SHP77 treated with DMSO at 0.1 percent for 48 hours (cell line): ENCODE results near the gene BAG5.
"Not testable (repeated sequence)": the region's sequence is repeated elsewhere in the genome, so short reads cannot be mapped to it uniquely, and the experiment has no call there.

Source experiments
- DNase-seq: peaks from one replicate; lab custom pipeline; 2025; lab: John Stamatoyannopoulos, UW

The BAG5 gene

GRCh38 chr14:103534576-103535061 lies 27.8 kb downstream of the BAG5 start:
- no peak for DNase-seq

DNA sequence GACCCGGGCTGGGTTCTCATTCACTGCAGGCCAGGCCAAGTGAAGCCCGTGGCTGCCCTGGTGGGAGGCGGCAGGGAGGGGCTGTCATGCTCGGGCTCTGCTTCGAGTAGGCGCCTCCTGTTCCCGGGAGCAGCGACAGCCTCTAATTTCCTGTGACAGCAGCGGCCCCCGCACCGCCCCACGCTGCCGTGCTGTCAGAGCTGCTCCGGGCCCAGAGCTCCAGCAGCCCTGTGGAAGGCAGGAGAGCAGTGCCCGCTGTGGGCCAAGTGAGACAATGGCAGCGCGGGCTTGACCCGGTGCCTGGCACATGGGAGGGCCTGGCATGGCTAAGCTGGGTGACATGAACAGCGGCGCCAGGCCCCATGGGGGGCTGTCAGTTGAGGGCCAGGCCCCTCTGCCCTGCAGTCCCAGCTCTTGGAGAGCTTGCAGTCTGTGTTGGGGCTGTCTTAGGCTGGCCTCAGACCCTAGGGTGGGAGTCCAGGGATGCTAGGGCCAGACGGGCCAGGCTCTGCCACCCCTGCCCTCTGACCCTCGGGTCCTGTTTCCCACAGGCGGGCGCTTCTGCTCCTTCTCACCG lies 28.4 kb downstream of the BAG5 start:
- DNase-seq: no peak

- no peak for DNase-seq
Measured at GRCh38 chr14:103533137-103533998, 29.1 kb downstream of the BAG5 start.

GRCh38 chr14:103532216-103533136 lies 30.0 kb downstream of the BAG5 start:
- no peak for DNase-seq

DNA sequence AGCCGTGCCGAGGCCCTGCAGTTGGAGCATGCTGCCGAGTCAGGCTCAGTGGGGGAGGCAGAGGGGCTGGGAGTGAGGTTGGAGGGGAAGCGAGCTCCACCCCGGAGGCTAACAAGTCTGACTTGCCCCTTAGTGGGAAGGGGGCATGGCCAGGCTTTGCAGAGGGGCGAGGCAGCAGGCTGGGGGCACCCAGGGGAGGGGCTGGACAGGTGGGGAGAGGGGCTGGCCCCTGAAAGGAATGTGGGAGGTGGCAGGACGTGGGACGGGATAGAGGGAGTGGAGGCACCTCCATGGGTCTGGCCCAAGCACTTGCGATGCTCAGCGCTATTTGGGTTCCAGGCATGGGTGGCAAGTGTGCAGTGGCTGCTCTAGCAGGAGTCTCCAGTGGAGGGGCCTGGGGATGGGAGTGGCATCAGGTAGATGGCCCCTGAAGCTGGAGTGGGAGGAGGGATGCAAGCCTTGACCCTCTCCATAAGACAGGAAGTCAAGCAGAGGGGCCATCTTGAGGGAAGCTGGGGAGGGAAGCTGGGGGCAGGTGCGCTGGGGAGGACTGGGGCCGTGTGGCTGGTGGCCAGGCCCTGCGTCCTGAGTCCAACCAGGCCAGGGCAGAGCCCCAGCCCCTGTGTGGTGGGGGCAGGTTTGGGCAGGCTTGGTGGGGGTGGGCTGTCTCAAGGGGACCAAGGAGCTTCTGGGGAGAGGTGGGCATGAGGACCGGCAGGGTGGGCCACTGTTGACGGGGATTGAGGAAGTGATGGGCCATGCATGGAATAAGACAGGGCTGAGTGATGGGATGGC lies 30.8 kb downstream of the BAG5 start:
- DNase-seq: no peak

DNA sequence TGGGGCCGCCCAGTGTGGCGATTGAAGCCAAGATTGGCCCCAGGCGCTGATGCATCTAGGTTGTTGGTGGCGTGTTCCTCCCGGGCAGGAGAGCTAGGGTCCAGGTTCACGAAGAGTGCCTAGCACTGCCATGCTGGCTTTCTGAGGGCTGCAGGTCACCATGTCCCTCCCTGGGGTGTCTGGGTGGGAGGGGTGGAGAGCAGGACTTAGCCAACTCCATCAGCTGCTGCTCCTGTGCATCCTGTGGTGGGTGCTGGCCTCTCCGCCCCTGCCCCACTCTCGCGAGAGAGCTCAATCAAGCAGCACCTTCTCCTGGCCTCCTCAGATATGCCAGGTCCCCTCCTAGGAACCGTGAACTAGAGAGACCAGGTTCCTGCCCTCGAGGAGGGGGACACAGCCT lies 31.6 kb downstream of the BAG5 start:
- DNase-seq: no peak

DNA sequence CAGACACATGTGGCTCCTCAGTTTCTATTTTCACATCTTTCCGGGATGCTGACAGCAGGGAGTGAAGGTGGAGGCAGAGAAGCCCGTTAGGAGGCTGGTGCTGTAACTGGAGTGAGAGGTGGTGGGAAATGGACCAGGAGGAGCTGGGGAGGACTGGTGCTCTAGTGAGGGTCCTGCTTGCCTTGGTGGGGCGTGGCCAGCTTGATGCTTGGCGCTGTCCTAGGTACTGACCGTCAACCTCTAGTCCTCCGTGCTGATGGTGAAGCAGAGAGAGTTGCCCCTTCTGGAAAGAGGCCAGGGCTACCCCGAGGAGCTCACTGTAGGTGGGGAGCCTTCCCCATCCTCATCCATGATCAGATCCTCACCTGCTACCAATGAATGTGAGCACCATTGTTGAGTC lies 32.1 kb downstream of the BAG5 start:
- DNase-seq: no peak

GRCh38 chr14:103529383-103530365 lies 32.8 kb downstream of the BAG5 start:
- DNase-seq: no peak

DNA sequence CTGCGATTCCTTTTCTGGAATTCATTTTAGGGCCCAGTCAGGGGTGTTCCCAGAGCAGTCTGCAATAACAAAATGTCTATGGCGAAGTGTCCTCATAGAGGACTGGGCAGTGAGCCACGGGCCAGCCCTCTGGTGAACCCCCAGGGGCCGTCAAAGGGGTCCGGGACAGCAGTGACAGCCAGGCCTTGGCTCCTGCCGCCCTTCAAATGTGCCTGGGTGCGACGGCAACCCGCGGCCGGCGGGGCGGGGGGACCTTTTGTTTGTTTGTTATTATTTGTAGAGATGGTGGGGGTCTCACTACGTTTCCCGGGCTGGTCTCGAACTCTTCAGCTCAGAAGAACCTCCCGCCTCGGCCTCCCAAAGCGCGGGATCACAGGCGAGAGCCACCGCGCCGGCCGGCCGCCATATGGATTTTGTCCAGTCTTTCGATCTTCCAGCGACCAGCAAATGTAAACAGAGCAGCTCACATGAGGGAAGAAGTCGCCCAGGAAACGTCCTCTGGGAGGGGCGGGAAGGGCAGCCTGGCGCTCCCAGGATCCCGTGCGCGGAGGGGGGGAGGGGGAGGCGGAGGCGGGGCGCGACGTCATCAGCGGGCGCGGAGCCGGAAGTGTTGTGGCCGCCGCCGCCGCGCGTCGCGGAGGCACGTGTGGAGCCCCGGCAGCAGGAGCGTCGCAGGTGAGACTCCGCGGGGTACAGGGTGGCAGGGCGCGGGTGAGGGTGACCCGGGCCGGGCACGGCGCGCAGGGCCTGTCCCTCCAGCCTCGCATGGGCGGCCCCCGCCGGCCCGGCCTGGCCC lies 33.7 kb downstream of the BAG5 start, which contains the start of gene TRMT61A:
TRMT61A (plus strand) TSS at position 610 of the 796 bp plus-strand sequence. CDS start 783 bp downstream, outside the sequence.
- peak; percentile 76 for DNase-seq

GRCh38 chr14:103528146-103528586 lies 34.3 kb downstream of the BAG5 start:
- DNase-seq: no peak

GRCh38 chr14:103527408-103528145 lies 34.9 kb downstream of the BAG5 start:
- DNase-seq: no peak

DNA sequence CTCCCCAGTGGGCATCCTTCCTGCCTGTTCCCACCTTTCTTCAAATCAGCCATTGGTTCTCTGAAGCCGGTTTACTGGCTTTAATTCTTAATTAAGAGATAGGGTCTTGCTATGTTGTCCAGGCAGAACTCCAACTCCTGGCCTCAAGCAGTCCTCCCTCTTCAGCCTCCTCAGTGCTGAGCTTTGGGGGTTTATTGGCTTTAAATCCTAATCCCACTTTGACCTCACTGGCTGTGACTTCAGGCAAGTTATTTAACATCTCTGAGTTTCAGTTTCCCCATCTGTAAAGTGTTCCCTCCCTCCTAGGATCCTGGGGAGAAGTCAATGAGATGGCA lies 35.6 kb downstream of the BAG5 start:
- DNase-seq: no peak

- DNase-seq: no peak
Measured at GRCh38 chr14:103526247-103526913, 36.1 kb downstream of the BAG5 start.

- DNase-seq: not testable (repeated sequence)
Measured at GRCh38 chr14:103525430-103526246, 36.8 kb downstream of the BAG5 start.

- DNase-seq: no peak
Measured at GRCh38 chr14:103524002-103524935, 38.2 kb downstream of the BAG5 start.

GRCh38 chr14:103523575-103523954 lies 38.9 kb downstream of the BAG5 start:
- DNase-seq: no peak
